Sigmoid colon (tissue), 7 donors: ENCODE results near the gene GSX2. TPM values are rescaled to one million over a fixed set of nuclear protein-coding genes. Genes with fewer than 3 reads are reported as not detected.

ENCODE experiments used
- DNase-seq: peaks from one replicate; pipeline ENCODE4 v3.0.0-alpha.2; 2019
- H3K27ac ChIP-seq, 4 donors: fragments of 200-600 bp; sonication (generic); one replicate each; pipeline ENCODE4 v1.5.1; 2016 to 2019; ENCODE audit warnings: mild to moderate bottlenecking in 1 of 4
- H3K27me3 ChIP-seq, 3 donors: fragments of 200-600 bp; sonication (generic); one replicate each; pipeline ENCODE4 v1.5.1; 2019; ENCODE audit warnings: mild to moderate bottlenecking in 1 of 3
- H3K36me3 ChIP-seq, 4 donors: fragments of 200-600 bp; sonication (generic); one replicate each; pipeline ENCODE4 v1.5.1; 2016 to 2019
- H3K4me1 ChIP-seq, 4 donors: fragments of 200-600 bp; sonication (generic); one replicate each; pipeline ENCODE4 v1.5.1; 2017 to 2019
- H3K4me3 ChIP-seq, 4 donors: fragments of 200-600 bp; sonication (generic); one replicate each; pipeline ENCODE4 v1.5.1; 2017 to 2019; ENCODE audit warnings: mild to moderate bottlenecking in 2 of 4, moderate library complexity in 1 of 4
- H3K9me3 ChIP-seq, 4 donors: fragments of 200-600 bp in 3 of 4; sonication (generic) in 3 of 4; one replicate each; pipeline versions ENCODE4 v1.5.1 to v1.6.1; 2013 to 2019
- EP300 ChIP-seq, 4 donors: sonication (generic); formaldehyde crosslinking; IDR thresholded peaks; one replicate each; pipeline ENCODE4 v1.6.1; 2017; ENCODE audit warnings: antibody characterized with exemption in 4 of 4
- POLR2A ChIP-seq, 2 donors: fragments of 450-650 bp; IDR thresholded peaks; one replicate each; pipeline ENCODE4 v1.6.1; 2016; ENCODE audit warnings: antibody characterized with exemption in 2 of 2, mild to moderate bottlenecking in 2 of 2, moderate library complexity in 2 of 2
- POLR2AphosphoS5 ChIP-seq, 4 donors: sonication (generic); formaldehyde crosslinking; IDR thresholded peaks; one replicate each; pipeline ENCODE4 v1.6.1; 2017; ENCODE audit warnings: antibody characterized with exemption in 4 of 4
- WGBS, 2 donors: extraction: QIAGEN DNeasy Blood & Tissue Kit; methylation state at CpG; one replicate each; pipeline ENCODE4 v1.1.7; 2013; 5-methylcytosine and 5-hydroxymethylcytosine counted together
- intact Hi-C: fragments of 100-400 bp; cut with DNase I; formaldehyde crosslinking; loops from one replicate; pipeline ENCODE4 v1.15.1; 2023
- polyA plus RNA-seq, 3 donors: library from polyadenylated mRNA; stranded (reverse); fragments of 200-250 nt; gene quantifications; one replicate each; pipeline ENCODE4 v1.2.3, GENCODE V29; 2013
- total RNA-seq, 4 donors: library from RNA; depleted of rRNA; stranded (reverse); fragments of >200 nt; gene quantifications; one replicate each; pipeline ENCODE4 v1.1.0, GENCODE V29; 2016
- TF ChIP-seq, protein P1 (sequence below), 4 experiments: fragments of 450-650 bp in 3 of 4; fragments of 200-600 bp in 1 of 4; IDR thresholded peaks; one replicate each; pipeline ENCODE4 v1.5.1; 2016 to 2019; ENCODE audit warnings: antibody characterized with exemption in 4 of 4, mild to moderate bottlenecking in 3 of 4, moderate library complexity in 2 of 4
- donor health status: healthy with polysubstance abuse.
- donor health status: Bipolar disorder and iron deficiency.
- donor health status: healthy.

GSX2 gene
- total and polyA plus RNA-seq, 7 donors = not detected

DNA sequence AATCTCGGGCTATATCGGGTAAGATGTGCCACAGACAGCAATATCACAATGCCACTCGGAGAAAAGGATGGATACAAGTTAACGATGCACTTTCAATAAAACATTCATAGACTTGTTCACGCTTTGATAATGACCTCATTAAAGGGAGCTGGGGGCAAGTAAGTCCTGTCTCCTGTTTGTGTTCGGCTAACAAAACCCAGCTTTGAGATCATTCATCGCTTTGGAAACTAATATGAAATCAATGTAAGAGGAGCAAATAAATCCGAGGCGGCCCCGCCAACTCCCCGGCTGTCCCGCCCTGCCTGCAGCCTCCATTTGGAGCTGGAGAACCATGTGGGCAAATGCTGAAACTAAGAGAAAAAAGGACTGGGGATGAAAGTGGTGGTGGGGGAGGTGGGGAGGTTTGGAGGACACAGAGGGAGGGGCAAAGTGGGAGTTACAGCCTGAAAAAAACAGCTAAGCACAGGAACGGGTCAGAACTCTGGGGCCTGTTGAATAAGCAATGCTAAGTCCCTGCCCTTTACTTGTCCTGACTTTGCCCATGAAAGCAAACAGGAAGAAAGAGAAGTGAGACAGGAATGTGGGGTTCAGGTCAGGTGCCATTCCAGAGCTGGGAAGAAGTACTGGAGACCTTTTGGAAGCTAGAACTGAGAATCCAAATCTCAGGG is 3.5 kb upstream of the GSX2 start:
- Histone ChIP-seq H3K36me3 (no peaks in the 10 kb centered on the region), H3K4me1 (peaks cover 0 to 36% (median 35%) of the 10 kb centered on the region in 4 donors), H3K27me3 (peaks cover 31 to 100% (median 89%) of the 10 kb centered on the region in 3 donors), H3K4me3 (no peak overlapping the region), H3K9me3 (no peaks in the 10 kb centered on the region), H3K27ac (no peak overlapping the region)
- intact Hi-C loops = no loop called here
- TF ChIP-seq POLR2AphosphoS5 (IDR thresholded peaks at IDR 0.05) (no peak), POLR2A (IDR thresholded peaks at IDR 0.05) (no peak), EP300 (IDR thresholded peaks at IDR 0.05) (no peak)
- TF ChIP-seq, protein P1, sequence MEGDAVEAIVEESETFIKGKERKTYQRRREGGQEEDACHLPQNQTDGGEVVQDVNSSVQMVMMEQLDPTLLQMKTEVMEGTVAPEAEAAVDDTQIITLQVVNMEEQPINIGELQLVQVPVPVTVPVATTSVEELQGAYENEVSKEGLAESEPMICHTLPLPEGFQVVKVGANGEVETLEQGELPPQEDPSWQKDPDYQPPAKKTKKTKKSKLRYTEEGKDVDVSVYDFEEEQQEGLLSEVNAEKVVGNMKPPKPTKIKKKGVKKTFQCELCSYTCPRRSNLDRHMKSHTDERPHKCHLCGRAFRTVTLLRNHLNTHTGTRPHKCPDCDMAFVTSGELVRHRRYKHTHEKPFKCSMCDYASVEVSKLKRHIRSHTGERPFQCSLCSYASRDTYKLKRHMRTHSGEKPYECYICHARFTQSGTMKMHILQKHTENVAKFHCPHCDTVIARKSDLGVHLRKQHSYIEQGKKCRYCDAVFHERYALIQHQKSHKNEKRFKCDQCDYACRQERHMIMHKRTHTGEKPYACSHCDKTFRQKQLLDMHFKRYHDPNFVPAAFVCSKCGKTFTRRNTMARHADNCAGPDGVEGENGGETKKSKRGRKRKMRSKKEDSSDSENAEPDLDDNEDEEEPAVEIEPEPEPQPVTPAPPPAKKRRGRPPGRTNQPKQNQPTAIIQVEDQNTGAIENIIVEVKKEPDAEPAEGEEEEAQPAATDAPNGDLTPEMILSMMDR (IDR thresholded peaks at IDR 0.05) = no peak
- no peak for DNase-seq
- 21 to 23% methylated on average over 13 of the region's 13 CpGs for WGBS, 2 donors

DNA sequence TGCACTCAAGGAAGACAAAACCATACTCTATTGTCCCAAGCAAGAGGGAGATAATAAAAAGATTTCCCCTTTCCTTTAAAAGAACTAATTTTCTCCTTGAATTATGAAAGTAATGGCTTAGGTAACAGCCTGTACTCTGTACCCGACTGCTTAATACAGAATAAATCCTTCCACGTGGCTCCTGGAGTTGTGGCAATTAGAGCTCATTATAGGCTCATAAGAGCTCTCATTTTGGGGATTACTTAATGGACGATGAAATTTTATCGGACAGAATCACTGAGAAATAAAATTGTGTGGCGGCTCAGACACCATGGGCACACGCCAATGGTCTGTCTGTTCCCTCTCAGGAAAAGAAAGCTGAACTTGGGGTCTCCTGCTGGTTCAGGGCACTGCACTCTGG is 2.8 kb upstream of the GSX2 start:
- Histone ChIP-seq H3K4me3 (no peak overlapping the region), H3K9me3 (no peaks in the 10 kb centered on the region), H3K27ac (no peak overlapping the region), H3K4me1 (peaks cover 0 to 33% (median 29%) of the 10 kb centered on the region in 4 donors), H3K36me3 (no peaks in the 10 kb centered on the region), H3K27me3 (peaks cover 35 to 100% (median 96%) of the 10 kb centered on the region in 3 donors)
- WGBS, 2 donors = 42 to 51% methylated on average over 6 of the region's 6 CpGs
- no peak for DNase-seq
- intact Hi-C loops = no loop called here
- no peak for TF ChIP-seq POLR2AphosphoS5 (IDR thresholded peaks at IDR 0.05)

DNA sequence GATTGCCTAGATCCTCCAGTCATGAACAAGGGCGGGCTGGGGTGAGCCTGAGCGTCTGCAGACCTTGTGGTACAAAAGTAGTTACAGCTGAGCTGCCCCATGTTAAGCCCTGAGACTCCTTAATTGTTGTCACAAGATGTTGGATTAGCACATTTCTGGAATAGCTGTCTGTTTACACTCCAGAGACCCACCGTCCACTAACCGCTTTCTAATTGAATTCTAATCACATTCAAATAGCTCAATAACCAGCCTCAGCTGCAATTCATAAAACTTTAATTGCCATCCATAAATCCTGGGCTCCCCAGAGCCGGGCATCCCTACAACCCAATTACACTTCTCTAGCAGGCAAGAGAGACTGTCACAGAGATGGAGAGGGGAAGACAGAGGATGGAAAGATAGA is 1.6 kb upstream of the GSX2 start:
- TF ChIP-seq EP300 (IDR thresholded peaks at IDR 0.05) (no peak), POLR2A (IDR thresholded peaks at IDR 0.05) (no peak), POLR2AphosphoS5 (IDR thresholded peaks at IDR 0.05) (no peak)
- TF ChIP-seq, protein P1 (IDR thresholded peaks at IDR 0.05) = no peak
- peaks cover 40 to 100% (median 97%) of the 10 kb centered on the region in 3 donors for H3K27me3 ChIP-seq

DNA sequence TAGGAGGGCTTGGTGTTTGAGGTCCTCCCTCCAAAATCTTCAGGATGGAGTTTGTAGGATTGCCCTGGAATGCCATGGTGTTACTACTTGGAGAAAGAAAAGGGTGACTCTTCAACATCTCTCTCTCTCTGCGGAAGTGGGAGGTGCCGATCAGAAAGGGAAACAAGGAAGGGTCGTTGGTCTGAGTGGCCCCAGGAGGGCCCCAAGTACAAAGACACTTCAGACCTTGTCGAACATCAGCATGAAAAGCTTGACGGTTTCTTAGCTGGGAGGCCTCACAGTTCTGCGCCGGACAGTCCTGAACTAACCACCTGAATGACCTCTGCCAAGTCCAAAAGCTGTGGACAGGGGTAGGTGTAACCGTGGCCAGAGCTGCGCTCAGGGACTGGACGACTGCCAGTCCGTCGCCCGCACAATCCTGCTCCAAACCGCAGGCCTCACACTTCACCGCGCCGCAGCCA is 646 bp upstream of the GSX2 start:
- Histone ChIP-seq H3K9me3 (no peaks in the 10 kb centered on the region), H3K36me3 (no peaks in the 10 kb centered on the region), H3K27me3 (peaks cover 40 to 100% (median 94%) of the 10 kb centered on the region in 3 donors), H3K4me3 (peak overlapping the region in 3 of 4 donors; percentile 28 to 40 (median 35)), H3K27ac (no peak overlapping the region), H3K4me1 (peaks cover 0 to 43% (median 38%) of the 10 kb centered on the region in 4 donors)
- intact Hi-C loops = no loop called here
- 3 to 4% methylated on average over 17 of the region's 17 CpGs for WGBS, 2 donors
- no peak for DNase-seq
- no peak for TF ChIP-seq EP300 (IDR thresholded peaks at IDR 0.05)
- TF ChIP-seq POLR2A (IDR thresholded peaks at IDR 0.05) = no peak
- TF ChIP-seq, protein P1 (IDR thresholded peaks at IDR 0.05) = no peak
- no peak for TF ChIP-seq POLR2AphosphoS5 (IDR thresholded peaks at IDR 0.05)

More for the DNA sequence above, 1.6 kb upstream of the GSX2 start:
- no peaks in the 10 kb centered on the region for H3K36me3 ChIP-seq
- peaks cover 0 to 33% (median 29%) of the 10 kb centered on the region in 4 donors for H3K4me1 ChIP-seq
- WGBS, 2 donors = 10 to 20% methylated on average over 5 of the region's 5 CpGs
- intact Hi-C loops = no loop called here
- no peaks in the 10 kb centered on the region for H3K9me3 ChIP-seq
- no peak overlapping the region for H3K27ac ChIP-seq
- DNase-seq = no peak
- H3K4me3 ChIP-seq = no peak overlapping the region

DNA sequence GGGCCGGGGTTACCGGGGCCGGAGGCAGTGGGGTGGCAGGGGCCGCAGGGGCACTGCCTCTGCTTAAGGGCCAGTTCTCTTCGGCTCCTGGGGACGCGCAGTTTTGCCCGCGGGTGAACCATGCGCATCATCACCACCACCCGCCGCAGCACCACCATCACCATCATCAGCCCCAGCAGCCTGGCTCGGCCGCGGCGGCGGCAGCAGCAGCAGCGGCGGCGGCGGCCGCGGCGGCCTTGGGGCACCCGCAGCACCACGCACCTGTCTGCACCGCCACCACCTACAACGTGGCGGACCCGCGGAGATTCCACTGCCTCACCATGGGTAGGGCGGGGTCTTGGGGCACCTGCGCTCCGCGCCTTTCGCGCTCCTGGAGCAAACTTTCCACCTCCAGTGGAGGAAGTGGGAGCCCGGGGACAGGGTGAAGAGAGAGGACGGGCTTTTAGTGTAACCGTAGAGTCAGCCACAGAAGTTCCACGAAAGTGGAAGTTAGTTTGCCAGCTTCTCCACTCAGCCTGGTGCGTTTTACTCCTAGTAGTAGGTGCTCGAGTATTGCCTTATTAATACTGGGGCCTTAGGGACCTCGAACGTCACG is 729 bp downstream of the GSX2 start:
- no peaks in the 10 kb centered on the region for H3K36me3 ChIP-seq
- 2% methylated on average over 46 of the region's 46 CpGs for WGBS, 2 donors
- intact Hi-C loops = loop anchor here (5.0 kb wide), 1 partner anchor 117 kb away; no protein-coding TSS in a partner anchor
- peaks cover 36 to 100% (median 88%) of the 10 kb centered on the region in 3 donors for H3K27me3 ChIP-seq
- no peak for TF ChIP-seq POLR2A (IDR thresholded peaks at IDR 0.05)
- no peak for TF ChIP-seq POLR2AphosphoS5 (IDR thresholded peaks at IDR 0.05)
- TF ChIP-seq, protein P1 (IDR thresholded peaks at IDR 0.05) = no peak
- TF ChIP-seq EP300 (IDR thresholded peaks at IDR 0.05) = no peak
- no peak overlapping the region for H3K27ac ChIP-seq
- peak overlapping the region in 3 of 4 donors; percentile 28 to 40 (median 35) for H3K4me3 ChIP-seq
- peaks cover 0 to 43% (median 38%) of the 10 kb centered on the region in 4 donors for H3K4me1 ChIP-seq
- no peaks in the 10 kb centered on the region for H3K9me3 ChIP-seq
- no peak for DNase-seq
